IMR-90 (cell line): ENCODE data around the gene CEACAM21. TPM values are rescaled to one million over a fixed set of nuclear protein-coding genes. Genes with fewer than 3 reads are reported as not detected.

Source experiments
- ATAC-seq: fragments of 200-7000 bp; cut with Tn5 transposase; 2 replicates; pipeline ENCODE4 v1.9.1; 2020; ENCODE audit warnings: low read depth, mild to moderate bottlenecking, moderate library complexity
- BruUV-seq: library from RNA; stranded (reverse); fragments of 400-500 nt; replicated peaks from 2 replicates; lab custom pipeline; 2021; lab: Mats Ljungman, UMichigan
- CTCF ChIA-PET: fragments of 300-600 bp; formaldehyde crosslinking; extraction: SDS; loops from one replicate; lab custom pipeline; 2021; ENCODE audit warnings: antibody characterized with exemption; lab: Yijun Ruan, JAX
- POLR2A ChIA-PET: fragments of 300-600 bp; sonication (Branson Sonifier 250); formaldehyde crosslinking; loops from one replicate; lab custom pipeline; 2022; ENCODE audit warnings: antibody characterized with exemption; ENCODE audit not compliant: unreplicated experiment; lab: Charles Lee
- DNase-seq: peaks from one replicate; pipeline ENCODE4 v3.0.0; 2013
- H2AFZ ChIP-seq: replicated peaks from 2 replicates; pipeline ENCODE3; 2013; ENCODE audit warnings: low read length, mild to moderate bottlenecking; ENCODE audit not compliant: poor library complexity
- H2AK5ac ChIP-seq: 2 replicates; pipeline ENCODE4 v1.6.1; 2013; ENCODE audit warnings: low read depth, low read length, inconsistent platforms
- H2AK9ac ChIP-seq: replicated peaks from 2 replicates; pipeline ENCODE3; 2013; ENCODE audit warnings: mild to moderate bottlenecking, low read depth, low read length, moderate library complexity; ENCODE audit not compliant: poor library complexity
- H2BK120ac ChIP-seq: 2 replicates; pipeline ENCODE4 v1.6.1; 2013; ENCODE audit warnings: low read depth, low read length, inconsistent platforms
- H2BK15ac ChIP-seq: 3 replicates; pipeline ENCODE4 v1.6.1; 2013; ENCODE audit warnings: low read depth, low read length, inconsistent platforms
- H2BK20ac ChIP-seq: 2 replicates; pipeline ENCODE4 v1.6.1; 2013; ENCODE audit warnings: low read depth, mild to moderate bottlenecking, inconsistent platforms, low read length, moderate library complexity
- H2BK5ac ChIP-seq: 2 replicates; pipeline ENCODE4 v1.6.1; 2013; ENCODE audit warnings: mild to moderate bottlenecking, low read depth, low read length, inconsistent platforms; ENCODE audit not compliant: poor library complexity, severe bottlenecking
- H3K14ac ChIP-seq: replicated peaks from 2 replicates; pipeline ENCODE4 v1.6.1; 2013; ENCODE audit warnings: low read depth, low read length, inconsistent platforms
- H3K18ac ChIP-seq: 2 replicates; pipeline ENCODE4 v1.6.1; 2013; ENCODE audit warnings: low read depth, low read length, control low read depth
- H3K23ac ChIP-seq: 2 replicates; pipeline ENCODE4 v1.6.1; 2013; ENCODE audit warnings: low read depth, low read length, inconsistent platforms
- H3K27ac ChIP-seq: 2 replicates; pipeline ENCODE4 v1.5.1; 2013; ENCODE audit warnings: mild to moderate bottlenecking, control low read depth, low read length; ENCODE audit not compliant: insufficient read depth
- H3K27me3 ChIP-seq: 2 replicates; pipeline ENCODE4 v1.6.1; 2013; ENCODE audit warnings: low read length; ENCODE audit not compliant: control insufficient read depth, insufficient read depth
- H3K36me3 ChIP-seq: 2 replicates; pipeline ENCODE4 v1.6.1; 2013; ENCODE audit warnings: low read length, mixed read lengths; ENCODE audit not compliant: control insufficient read depth, insufficient read depth
- H3K4ac ChIP-seq: 2 replicates; pipeline ENCODE4 v1.6.1; 2013; ENCODE audit warnings: low read depth, low read length, inconsistent platforms
- H3K4me1 ChIP-seq: 2 replicates; pipeline ENCODE4 v1.6.1; 2013; ENCODE audit warnings: low read length, mixed read lengths; ENCODE audit not compliant: control insufficient read depth, insufficient read depth
- H3K4me2 ChIP-seq: 2 replicates; pipeline ENCODE4 v1.6.1; 2013; ENCODE audit warnings: low read depth, mild to moderate bottlenecking, control low read depth, low read length, moderate library complexity
- H3K4me3 ChIP-seq: 2 replicates; pipeline ENCODE4 v1.5.1; 2013; ENCODE audit warnings: low read depth, mild to moderate bottlenecking, control low read depth, low read length, moderate library complexity; ENCODE audit not compliant: insufficient read depth
- H3K56ac ChIP-seq: 2 replicates; pipeline ENCODE4 v1.6.1; 2013; ENCODE audit warnings: low read length, inconsistent platforms; ENCODE audit not compliant: insufficient read depth; ENCODE audit errors: extremely low read depth
- H3K79me1 ChIP-seq, 2 experiments: 2 replicates each; pipeline ENCODE4 v1.6.1; 2013; ENCODE audit warnings: low read length in 2 of 2, inconsistent platforms in 1 of 2, low read depth in 1 of 2
- H3K9ac ChIP-seq: 2 replicates; pipeline ENCODE4 v1.6.1; 2013; ENCODE audit warnings: low read depth, low read length, control low read depth
- H3K9me1 ChIP-seq: 2 replicates; pipeline ENCODE4 v1.6.1; 2013; ENCODE audit warnings: low read length, inconsistent platforms; ENCODE audit not compliant: insufficient read depth
- H3K9me3 ChIP-seq: 2 replicates; pipeline ENCODE4 v1.6.1; 2013; ENCODE audit warnings: low read length; ENCODE audit not compliant: control insufficient read depth, insufficient read depth
- H4K20me1 ChIP-seq: 2 replicates; pipeline ENCODE4 v1.6.1; 2013; ENCODE audit warnings: low read length, inconsistent platforms; ENCODE audit not compliant: insufficient read depth
- H4K5ac ChIP-seq: 2 replicates; pipeline ENCODE4 v1.6.1; 2013; ENCODE audit warnings: mild to moderate bottlenecking, low read depth, low read length, control low read depth
- H4K8ac ChIP-seq, 2 experiments: 2 replicates each; pipeline ENCODE4 v1.6.1; 2013; ENCODE audit warnings: low read depth in 2 of 2, low read length in 2 of 2, control low read depth in 1 of 2, inconsistent platforms in 1 of 2
- H4K91ac ChIP-seq: 2 replicates; pipeline ENCODE4 v1.6.1; 2013; ENCODE audit warnings: low read depth, low read length, inconsistent platforms; ENCODE audit not compliant: insufficient read depth
- BHLHE40 ChIP-seq: fragments of 150-350 bp; IDR thresholded peaks from 2 replicates; pipeline ENCODE4 v1.6.1; 2016; ENCODE audit warnings: mild to moderate bottlenecking, low read depth, low read length
- CEBPB ChIP-seq: IDR thresholded peaks from 2 replicates; pipeline ENCODE4 v1.6.1; 2012; ENCODE audit warnings: low read depth, low read length, improper control_type of control experiment
- CHD1 ChIP-seq: IDR thresholded peaks from 2 replicates; pipeline ENCODE4 v1.6.1; 2012; ENCODE audit warnings: low read depth, low read length, improper control_type of control experiment
- CTCF ChIP-seq: conservative IDR thresholded peaks from 2 replicates; pipeline ENCODE4 v1.5.1; 2012; ENCODE audit warnings: mild to moderate bottlenecking, low read depth, low read length, improper control_type of control experiment
- ELK1 ChIP-seq: fragments of 150-350 bp; IDR thresholded peaks from 2 replicates; pipeline ENCODE4 v1.6.1; 2016; ENCODE audit warnings: low read depth, mild to moderate bottlenecking, low read length, moderate library complexity, borderline replicate concordance
- FOS ChIP-seq: fragments of 150-350 bp; IDR thresholded peaks from 2 replicates; pipeline ENCODE4 v1.6.1; 2016; ENCODE audit warnings: low read depth, low read length
- MAFK ChIP-seq: IDR thresholded peaks from 2 replicates; pipeline ENCODE4 v1.6.1; 2012; ENCODE audit warnings: low read depth, low read length, improper control_type of control experiment
- MAZ ChIP-seq: IDR thresholded peaks from 2 replicates; pipeline ENCODE4 v1.6.1; 2012; ENCODE audit warnings: low read depth, mild to moderate bottlenecking, low read length, improper control_type of control experiment, moderate library complexity, borderline replicate concordance
- MXI1 ChIP-seq: IDR thresholded peaks from 2 replicates; pipeline ENCODE4 v1.6.1; 2012; ENCODE audit warnings: low read depth, mild to moderate bottlenecking, low read length, moderate library complexity, borderline replicate concordance
- NFE2L2 ChIP-seq: fragments of 150-350 bp; IDR thresholded peaks from 2 replicates; pipeline ENCODE4 v1.6.1; 2016; ENCODE audit warnings: low read depth, mild to moderate bottlenecking, low read length
- POLR2A ChIP-seq: IDR thresholded peaks from 2 replicates; pipeline ENCODE4 v1.6.1; 2012; ENCODE audit warnings: mild to moderate bottlenecking, low read depth, low read length
- RAD21 ChIP-seq: IDR thresholded peaks from 2 replicates; pipeline ENCODE4 v1.6.1; 2012; ENCODE audit warnings: low read length, improper control_type of control experiment
- RCOR1 ChIP-seq: IDR thresholded peaks from 2 replicates; pipeline ENCODE4 v1.6.1; 2012; ENCODE audit warnings: mild to moderate bottlenecking, low read length, improper control_type of control experiment; ENCODE audit not compliant: insufficient replicate concordance
- RFX5 ChIP-seq: IDR thresholded peaks from 2 replicates; pipeline ENCODE4 v1.8.0; 2012; ENCODE audit warnings: low read depth, mild to moderate bottlenecking, low read length, moderate library complexity
- SMC3 ChIP-seq: fragments of 150-350 bp; IDR thresholded peaks from 2 replicates; pipeline ENCODE4 v1.6.1; 2016; ENCODE audit warnings: low read depth, mild to moderate bottlenecking, antibody characterized with exemption, low read length, moderate library complexity
- USF2 ChIP-seq: fragments of 150-350 bp; IDR thresholded peaks from 2 replicates; pipeline ENCODE4 v1.6.1; 2017; ENCODE audit warnings: mild to moderate bottlenecking, antibody characterized with exemption, low read length, low read depth
- WGBS, 2 experiments: methylation state at CpG; one replicate each; pipeline versions ENCODE4 v1.1.5 to v1.1.7; 2013; ENCODE audit warnings: missing lambda C conversion rate in 2 of 2; ENCODE audit not compliant: insufficient read length in 1 of 2; ENCODE audit errors: extremely low coverage in 2 of 2; 5-methylcytosine and 5-hydroxymethylcytosine counted together
- dilution Hi-C: fragments of 300-500 bp; cut with HindIII; formaldehyde crosslinking; loops from one replicate; pipeline ENCODE4 v1.14.3; 2018; ENCODE audit warnings: low sequenced_read_pairs; ENCODE audit not compliant: unreplicated experiment
- in situ Hi-C: fragments of 300-500 bp; cut with MboI; formaldehyde crosslinking; loops from 3 replicates; pipeline ENCODE4 v1.14.3; 2019; ENCODE audit warnings: low sequenced_read_pairs, inconsistent platforms, mixed read lengths
- intact Hi-C: fragments of 100-400 bp; cut with micrococcal nuclease; formaldehyde crosslinking; loops from 2 replicates; pipeline ENCODE4 v1.10.0; 2022
- polyA plus RNA-seq, 3 experiments: library from polyadenylated mRNA; depleted of rRNA; stranded (reverse); fragments of >200 nt; gene quantifications; 2 replicates each; pipeline ENCODE4 v1.2.3, GENCODE V29; 2012; ENCODE audit warnings: low replicate concordance in 1 of 3
- total RNA-seq: library from RNA; depleted of rRNA; stranded (reverse); fragments of >200 nt; gene quantifications from 2 replicates; pipeline ENCODE4 v1.2.3, GENCODE V29; 2012

CEACAM21 gene
- total and polyA plus RNA-seq, 2 of the 4 experiments (the other 2 are of a cell fraction), result not detected

GRCh38 chr19:41542622-41543021 lies 33.3 kb upstream of the CEACAM21 start:
- H3K27me3 ChIP-seq, result peaks cover 27% of the 10 kb centered on the region

More at GRCh38 chr19:41542622-41543021, 33.3 kb upstream of the CEACAM21 start:
- Histone ChIP-seq H4K5ac (no peak overlapping the region), H2BK15ac (no peak overlapping the region), H3K56ac (no peak overlapping the region), H2AK5ac (no peak overlapping the region), H2BK120ac (no peak overlapping the region), H2AK9ac (no peak overlapping the region), H2AFZ (no peak overlapping the region), H3K9ac (no peak overlapping the region), H3K27ac (no peak overlapping the region), H4K8ac (no peak overlapping the region), H3K4me3 (no peak overlapping the region), H3K9me3 (no peaks in the 10 kb centered on the region), H2BK20ac (no peak overlapping the region), H4K91ac (no peak overlapping the region), H3K9me1 (no peaks in the 10 kb centered on the region), H3K4ac (no peak overlapping the region), H3K79me1 (no peaks in the 10 kb centered on the region), H3K4me1 (no peaks in the 10 kb centered on the region), H3K18ac (no peak overlapping the region), H2BK5ac (no peak overlapping the region), H4K20me1 (no peaks in the 10 kb centered on the region), H3K23ac (no peak overlapping the region), H3K14ac (no peak overlapping the region), H3K4me2 (no peak overlapping the region), H3K36me3 (no peaks in the 10 kb centered on the region)
- in situ Hi-C loops (no loop called here), dilution Hi-C loops (no loop called here), intact Hi-C loops (no loop called here)
- ChIA-PET POLR2A (no interaction called here), CTCF (interaction anchor here (0.7 kb wide), 1 partner anchor 103 kb away, joined by 3 read pairs; the partner anchor contains the start of gene DMAC2)
- WGBS, 2 experiments, result 40% methylated on average over 3 of the region's 4 CpGs; no CpG with 5 or more reads in 1 of the 2 experiments
- no TSS peak for BruUV-seq
- no peak for TF ChIP-seq USF2
- TF ChIP-seq RCOR1, result no peak
- TF ChIP-seq CEBPB, result no peak
- no peak for TF ChIP-seq BHLHE40
- TF ChIP-seq RAD21, result no peak
- TF ChIP-seq SMC3, result no peak
- TF ChIP-seq POLR2A, result no peak
- TF ChIP-seq MXI1, result no peak
- TF ChIP-seq FOS, result no peak
- no peak for TF ChIP-seq ELK1
- no peak for TF ChIP-seq RFX5
- no peak for TF ChIP-seq NFE2L2
- TF ChIP-seq CTCF, result no peak
- TF ChIP-seq MAFK, result no peak
- no peak for TF ChIP-seq MAZ
- TF ChIP-seq CHD1, result no peak
- ATAC-seq (no peak), DNase-seq (no peak)
